ENCODE results near the gene MUTYH. TPM values are rescaled to one million over a fixed set of nuclear protein-coding genes. Genes with fewer than 3 reads are reported as not detected.

Gene MUTYH
- total RNA-seq, 1 experiment from 2014 or later: 53.2 TPM

- CTCF ChIA-PET: no interaction called here
Observed at GRCh38 chr1:45380125-45380524, 39.9 kb upstream of the MUTYH start.

DNA sequence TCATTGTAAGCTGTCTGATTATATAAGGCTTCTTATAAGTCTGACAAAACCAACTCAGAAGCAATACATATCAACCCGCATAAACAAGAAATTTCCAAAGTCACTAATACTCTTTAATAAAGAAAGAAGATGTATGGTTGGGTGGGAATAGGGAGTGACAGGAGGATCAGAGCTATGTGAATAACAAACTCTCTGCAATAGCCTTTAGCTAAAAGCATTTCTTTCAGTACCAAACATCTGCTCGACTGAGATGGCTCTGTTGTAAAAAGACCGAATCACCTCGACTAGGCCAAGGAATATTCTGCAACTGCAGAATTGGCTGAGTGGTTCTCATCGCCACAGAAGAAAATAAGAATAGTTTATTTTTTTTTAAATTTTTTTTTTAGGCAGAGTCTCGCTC is 39.3 kb upstream of the MUTYH start:
- BruUV-seq (replicated peaks): no TSS peak
- no peak for DNase-seq
- no peak for TF ChIP-seq EZH2 (IDR thresholded peaks at IDR 0.05; ENCODE audit: low read depth)
- TF ChIP-seq, protein P1, sequence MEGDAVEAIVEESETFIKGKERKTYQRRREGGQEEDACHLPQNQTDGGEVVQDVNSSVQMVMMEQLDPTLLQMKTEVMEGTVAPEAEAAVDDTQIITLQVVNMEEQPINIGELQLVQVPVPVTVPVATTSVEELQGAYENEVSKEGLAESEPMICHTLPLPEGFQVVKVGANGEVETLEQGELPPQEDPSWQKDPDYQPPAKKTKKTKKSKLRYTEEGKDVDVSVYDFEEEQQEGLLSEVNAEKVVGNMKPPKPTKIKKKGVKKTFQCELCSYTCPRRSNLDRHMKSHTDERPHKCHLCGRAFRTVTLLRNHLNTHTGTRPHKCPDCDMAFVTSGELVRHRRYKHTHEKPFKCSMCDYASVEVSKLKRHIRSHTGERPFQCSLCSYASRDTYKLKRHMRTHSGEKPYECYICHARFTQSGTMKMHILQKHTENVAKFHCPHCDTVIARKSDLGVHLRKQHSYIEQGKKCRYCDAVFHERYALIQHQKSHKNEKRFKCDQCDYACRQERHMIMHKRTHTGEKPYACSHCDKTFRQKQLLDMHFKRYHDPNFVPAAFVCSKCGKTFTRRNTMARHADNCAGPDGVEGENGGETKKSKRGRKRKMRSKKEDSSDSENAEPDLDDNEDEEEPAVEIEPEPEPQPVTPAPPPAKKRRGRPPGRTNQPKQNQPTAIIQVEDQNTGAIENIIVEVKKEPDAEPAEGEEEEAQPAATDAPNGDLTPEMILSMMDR (conservative IDR thresholded peaks at IDR 0.05): no peak
- H4K20me1 ChIP-seq (ENCODE audit: insufficient read depth): no peaks in the 10 kb centered on the region
- POLR2A ChIA-PET (ENCODE audit: unreplicated experiment): no interaction called here
- H3K9me3 ChIP-seq (ENCODE audit: insufficient read depth, low read depth): no peaks in the 10 kb centered on the region
- H3K36me3 ChIP-seq (ENCODE audit: low read depth): no peaks in the 10 kb centered on the region
- no peaks in the 10 kb centered on the region for H3F3A ChIP-seq (ENCODE audit: insufficient read depth, low read depth)
- H3K79me2 ChIP-seq (ENCODE audit: low read depth): no peaks in the 10 kb centered on the region
- H3K4me3 ChIP-seq: no peak overlapping the region
- H2AFZ ChIP-seq: no peak overlapping the region
- no peak overlapping the region for H3K4me2 ChIP-seq
- no peaks in the 10 kb centered on the region for H3K9me2 ChIP-seq (ENCODE audit: insufficient read depth)
- H3K4me1 ChIP-seq (replicated peaks; ENCODE audit: insufficient read depth): no peaks in the 10 kb centered on the region
- no peaks in the 10 kb centered on the region for H3K27me3 ChIP-seq (ENCODE audit: insufficient read depth, low read depth)
- CTCF ChIA-PET: interaction anchor here (0.6 kb wide), 1 partner anchor 77 kb away, joined by 3 read pairs; no protein-coding TSS in a partner anchor
- H3K27ac ChIP-seq: no peak overlapping the region
- intact Hi-C loops (cut with micrococcal nuclease; ENCODE audit: unreplicated experiment): no loop called here

More at GRCh38 chr1:45380125-45380524, 39.9 kb upstream of the MUTYH start:
- no TSS peak for BruUV-seq (replicated peaks)
- Histone ChIP-seq H3K9me3 (ENCODE audit: insufficient read depth, low read depth) (no peaks in the 10 kb centered on the region), H3K36me3 (ENCODE audit: low read depth) (no peaks in the 10 kb centered on the region), H3K4me3 (no peak overlapping the region), H3K4me1 (replicated peaks; ENCODE audit: insufficient read depth) (no peaks in the 10 kb centered on the region), H3K9me2 (ENCODE audit: insufficient read depth) (no peaks in the 10 kb centered on the region), H3K79me2 (ENCODE audit: low read depth) (no peaks in the 10 kb centered on the region), H3K4me2 (no peak overlapping the region), H4K20me1 (ENCODE audit: insufficient read depth) (no peaks in the 10 kb centered on the region), H3F3A (ENCODE audit: insufficient read depth, low read depth) (no peaks in the 10 kb centered on the region), H3K27me3 (ENCODE audit: insufficient read depth, low read depth) (no peaks in the 10 kb centered on the region), H2AFZ (no peak overlapping the region), H3K27ac (no peak overlapping the region)
- POLR2A ChIA-PET (ENCODE audit: unreplicated experiment): no interaction called here
- no peak for DNase-seq
- TF ChIP-seq, protein P1 (conservative IDR thresholded peaks at IDR 0.05): no peak
- TF ChIP-seq EZH2 (IDR thresholded peaks at IDR 0.05; ENCODE audit: low read depth): no peak
- intact Hi-C loops (cut with micrococcal nuclease; ENCODE audit: unreplicated experiment): no loop called here

DNA sequence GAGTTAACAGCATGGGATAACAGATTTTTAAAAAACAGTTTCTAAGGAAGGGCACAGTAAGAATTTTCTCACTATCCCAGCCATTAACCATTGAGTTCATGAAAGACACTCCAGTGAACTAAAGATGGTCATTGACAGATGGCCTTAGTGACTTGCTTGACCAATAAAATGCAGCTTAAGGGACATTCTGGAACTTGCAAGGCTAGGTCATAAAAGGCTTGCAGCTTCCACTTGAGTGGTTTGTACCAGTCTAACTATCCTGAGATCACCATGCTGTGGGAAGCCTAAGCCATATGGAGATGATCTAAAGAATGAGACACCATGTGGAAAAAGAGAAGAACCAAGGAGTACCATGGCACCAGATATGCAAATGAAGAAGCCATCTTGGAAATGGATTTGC is 37.9 kb upstream of the MUTYH start:
- no peak overlapping the region for H3K27ac ChIP-seq
- no TSS peak for BruUV-seq (replicated peaks)
- no peak overlapping the region for H3K4me3 ChIP-seq
- no peaks in the 10 kb centered on the region for H3K36me3 ChIP-seq (ENCODE audit: low read depth)
- H3K27me3 ChIP-seq (ENCODE audit: insufficient read depth, low read depth): no peaks in the 10 kb centered on the region
- H3K9me2 ChIP-seq (ENCODE audit: insufficient read depth): no peaks in the 10 kb centered on the region
- no peaks in the 10 kb centered on the region for H3K4me1 ChIP-seq (replicated peaks; ENCODE audit: insufficient read depth)
- H3K79me2 ChIP-seq (ENCODE audit: low read depth): no peaks in the 10 kb centered on the region
- no peaks in the 10 kb centered on the region for H3F3A ChIP-seq (ENCODE audit: insufficient read depth, low read depth)
- no peaks in the 10 kb centered on the region for H4K20me1 ChIP-seq (ENCODE audit: insufficient read depth)
- intact Hi-C loops (cut with micrococcal nuclease; ENCODE audit: unreplicated experiment): no loop called here
- CTCF ChIA-PET: no interaction called here
- no peaks in the 10 kb centered on the region for H3K9me3 ChIP-seq (ENCODE audit: insufficient read depth, low read depth)
- H3K4me2 ChIP-seq: no peak overlapping the region
- DNase-seq: no peak
- H2AFZ ChIP-seq: no peak overlapping the region
- TF ChIP-seq EZH2 (IDR thresholded peaks at IDR 0.05; ENCODE audit: low read depth): no peak
- TF ChIP-seq, protein P1 (conservative IDR thresholded peaks at IDR 0.05): no peak
- POLR2A ChIA-PET (ENCODE audit: unreplicated experiment): no interaction called here

Data from PC-9 (cell line).